HEK293 (cell line): ENCODE data around the gene DUS3L.
A peak's percentile ranks its signal among the peaks of the same experiment; 100 is the strongest.

ENCODE experiments used
- CTCF ChIA-PET: fragments of 350-600 bp; formaldehyde crosslinking; extraction: SDS; loops from one replicate; lab custom pipeline; 2021; ENCODE audit warnings: antibody characterized with exemption; lab: Yijun Ruan, JAX
- POLR2A ChIA-PET: fragments of 300-600 bp; formaldehyde crosslinking; extraction: SDS; loops from one replicate; lab custom pipeline; 2020; ENCODE audit warnings: antibody characterized with exemption, inconsistent platforms; lab: Yijun Ruan, JAX
- H3K27ac ChIP-seq: fragments of 200-500 bp; sonication (Bioruptor generic); 2 replicates; pipeline ENCODE4 v1.5.1; 2014; ENCODE audit warnings: low read depth, low read length, control low read depth, inconsistent platforms; ENCODE audit errors: extremely low read depth
- H3K36me3 ChIP-seq, 2 experiments: fragments of 200-500 bp in 1 of 2; sonication (Bioruptor generic) in 1 of 2; 1 replicate in 1 of 2; 2 replicates in 1 of 2; pipeline ENCODE4 v1.5.1; 2014 to 2017; ENCODE audit warnings: inconsistent platforms in 2 of 2, low read length in 2 of 2; ENCODE audit not compliant: control insufficient read depth in 2 of 2, insufficient read depth in 1 of 2
- H3K4me1 ChIP-seq: fragments of 200-500 bp; sonication (Bioruptor generic); 2 replicates; pipeline ENCODE4 v1.5.1; 2014; ENCODE audit warnings: mild to moderate bottlenecking, low read length, inconsistent platforms; ENCODE audit not compliant: control insufficient read depth, insufficient read depth
- H3K4me3 ChIP-seq: 2 replicates; pipeline ENCODE4 v1.5.1; 2011; ENCODE audit warnings: low read depth, mild to moderate bottlenecking, control low read depth, low read length, moderate library complexity
- H3K9me3 ChIP-seq: fragments of 200-500 bp; sonication (Bioruptor generic); 2 replicates; pipeline ENCODE4 v1.5.1; 2014; ENCODE audit warnings: low read depth, low read length, inconsistent platforms; ENCODE audit not compliant: control insufficient read depth, insufficient read depth
- GLIS1 ChIP-seq: fragments of 450-650 bp; formaldehyde crosslinking; IDR thresholded peaks from 2 replicates; pipeline ENCODE4 v1.5.1; 2016; ENCODE audit warnings: missing biosample characterization, missing genetic modification characterization
- KLF1 ChIP-seq: fragments of 450-650 bp; formaldehyde crosslinking; IDR thresholded peaks from 2 replicates; pipeline ENCODE4 v1.5.1; 2016; ENCODE audit warnings: missing biosample characterization, missing genetic modification characterization
- ZFP41 ChIP-seq: fragments of 450-650 bp; formaldehyde crosslinking; IDR thresholded peaks from 2 replicates; pipeline ENCODE4 v1.5.1; 2016; ENCODE audit warnings: missing biosample characterization, missing genetic modification characterization, borderline replicate concordance
- ZNF132 ChIP-seq: fragments of 450-650 bp; formaldehyde crosslinking; IDR thresholded peaks from 2 replicates; pipeline ENCODE4 v1.5.1; 2017; ENCODE audit warnings: missing biosample characterization, missing genetic modification characterization, borderline replicate concordance
- ZNF24 ChIP-seq: fragments of 450-650 bp; formaldehyde crosslinking; IDR thresholded peaks from 2 replicates; pipeline ENCODE4 v1.5.1; 2016; ENCODE audit warnings: missing biosample characterization, missing genetic modification characterization
- ZNF302 ChIP-seq: fragments of 450-650 bp; formaldehyde crosslinking; IDR thresholded peaks from 2 replicates; pipeline ENCODE4 v1.5.1; 2016; ENCODE audit warnings: missing biosample characterization, missing genetic modification characterization, low read depth
- ZNF560 ChIP-seq: fragments of 450-650 bp; formaldehyde crosslinking; IDR thresholded peaks from 2 replicates; pipeline ENCODE4 v1.5.1; 2017; ENCODE audit warnings: missing biosample characterization, missing genetic modification characterization, borderline replicate concordance
- ZNF623 ChIP-seq: fragments of 450-650 bp; formaldehyde crosslinking; IDR thresholded peaks from 2 replicates; pipeline ENCODE4 v1.5.1; 2016; ENCODE audit warnings: missing biosample characterization, missing genetic modification characterization
- ZNF658 ChIP-seq: fragments of 450-650 bp; formaldehyde crosslinking; IDR thresholded peaks from 2 replicates; pipeline ENCODE4; 2016; ENCODE audit warnings: missing biosample characterization, missing genetic modification characterization
- ZNF76 ChIP-seq: fragments of 450-650 bp; formaldehyde crosslinking; IDR thresholded peaks from 2 replicates; pipeline ENCODE4; 2016; ENCODE audit warnings: low read depth, missing biosample characterization, missing genetic modification characterization, borderline replicate concordance
- ZNF830 ChIP-seq: fragments of 450-650 bp; IDR thresholded peaks from 2 replicates; pipeline ENCODE4 v1.5.0; 2018; ENCODE audit warnings: missing biosample characterization, missing genetic modification characterization, low read depth, mild to moderate bottlenecking, moderate library complexity
- ZXDB ChIP-seq: fragments of 450-650 bp; formaldehyde crosslinking; IDR thresholded peaks from 2 replicates; pipeline ENCODE4 v1.5.1; 2016; ENCODE audit warnings: missing biosample characterization, missing genetic modification characterization
- TF ChIP-seq, protein P1 (sequence below): fragments of 450-650 bp; formaldehyde crosslinking; IDR thresholded peaks from 2 replicates; pipeline ENCODE4 v1.5.1; 2016; ENCODE audit warnings: missing biosample characterization, missing genetic modification characterization
- TF ChIP-seq, protein P2 (sequence below): fragments of 450-650 bp; formaldehyde crosslinking; IDR thresholded peaks from 2 replicates; pipeline ENCODE4 v1.5.1; 2016; ENCODE audit warnings: missing biosample characterization, missing genetic modification characterization
- TF ChIP-seq, protein P3 (sequence below): fragments of 450-650 bp; formaldehyde crosslinking; IDR thresholded peaks from 2 replicates; pipeline ENCODE4 v1.5.1; 2016; ENCODE audit warnings: missing biosample characterization, missing genetic modification characterization
- TF ChIP-seq, protein P4 (sequence below): fragments of 450-650 bp; formaldehyde crosslinking; IDR thresholded peaks from 2 replicates; pipeline ENCODE4 v1.5.1; 2016; ENCODE audit warnings: missing biosample characterization, missing genetic modification characterization
- TF ChIP-seq, protein P5 (sequence below): fragments of 450-650 bp; formaldehyde crosslinking; conservative IDR thresholded peaks from 2 replicates; pipeline ENCODE4 v1.5.1; 2016; ENCODE audit warnings: low read depth, missing biosample characterization, missing genetic modification characterization

DUS3L gene

DNA sequence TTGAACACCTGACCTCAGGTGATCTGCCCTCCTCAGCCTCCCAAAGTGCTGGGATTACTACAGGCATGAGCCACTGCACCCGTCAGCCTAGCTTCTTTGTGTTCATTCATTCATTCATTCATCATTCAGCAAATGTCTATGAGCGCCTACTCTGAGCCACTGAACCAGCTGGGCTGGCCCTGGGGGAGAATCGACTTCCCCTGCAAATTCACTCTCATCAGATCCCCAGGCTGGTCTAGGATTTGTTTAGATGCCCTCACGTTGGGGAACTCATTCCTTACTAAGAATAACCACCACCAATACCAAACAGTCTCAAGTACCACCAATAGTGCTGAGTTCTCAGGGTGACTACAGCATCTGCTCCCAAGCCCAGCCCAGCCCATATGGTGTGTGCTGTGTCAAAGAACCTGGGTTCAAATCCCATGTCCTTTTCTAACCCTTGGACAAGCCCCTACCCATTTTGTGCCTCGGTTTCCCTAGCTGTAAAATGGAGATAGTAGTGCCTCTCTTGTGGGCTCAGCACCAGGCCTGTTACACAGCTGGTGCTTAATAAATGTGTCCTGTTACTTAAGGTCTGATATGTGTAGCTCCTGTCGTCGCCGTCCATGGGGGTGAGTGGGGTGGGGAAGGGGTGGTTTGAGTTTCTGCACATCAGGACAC is 30.7 kb upstream of the DUS3L start:
- Histone ChIP-seq H3K9me3 (no peaks in the 10 kb centered on the region), H3K4me3 (no peak overlapping the region), H3K4me1 (peaks cover 3% of the 10 kb centered on the region), H3K36me3 (no peaks in the 10 kb centered on the region), H3K27ac (no peak overlapping the region)
- TF ChIP-seq GLIS1 (peak; percentile 52; the same call in 1 of the 2 replicates), ZNF24 (tag by site-specific recombination) (peak; percentile 83; the same call in 1 of the 2 replicates), ZNF658 (tag by site-specific recombination) (no peak), ZFP41 (no peak), ZNF132 (no peak)
- TF ChIP-seq, protein P1, sequence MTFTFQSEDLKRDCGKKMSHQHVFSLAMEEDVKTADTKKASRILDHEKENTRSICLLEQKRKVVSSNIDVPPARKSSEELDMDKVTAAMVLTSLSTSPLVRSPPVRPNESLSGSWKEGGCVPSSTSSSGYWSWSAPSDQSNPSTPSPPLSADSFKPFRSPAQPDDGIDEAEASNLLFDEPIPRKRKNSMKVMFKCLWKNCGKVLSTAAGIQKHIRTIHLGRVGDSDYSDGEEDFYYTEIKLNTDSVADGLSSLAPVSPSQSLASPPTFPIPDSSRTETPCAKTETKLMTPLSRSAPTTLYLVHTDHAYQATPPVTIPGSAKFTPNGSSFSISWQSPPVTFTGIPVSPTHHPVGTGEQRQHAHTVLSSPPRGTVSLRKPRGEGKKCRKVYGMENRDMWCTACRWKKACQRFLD (tag by site-specific recombination) = no peak
- CTCF ChIA-PET = interaction anchor here (0.5 to 5.6 kb wide), 2 partner anchors 18 to 133 kb away, joined by 3 to 44 read pairs; partner anchors contain the start of gene NRTN
- POLR2A ChIA-PET = interaction anchor here (1.9 kb wide), 1 partner anchor 17 kb away, joined by 5 read pairs; the partner anchor contains the start of gene NRTN

DNA sequence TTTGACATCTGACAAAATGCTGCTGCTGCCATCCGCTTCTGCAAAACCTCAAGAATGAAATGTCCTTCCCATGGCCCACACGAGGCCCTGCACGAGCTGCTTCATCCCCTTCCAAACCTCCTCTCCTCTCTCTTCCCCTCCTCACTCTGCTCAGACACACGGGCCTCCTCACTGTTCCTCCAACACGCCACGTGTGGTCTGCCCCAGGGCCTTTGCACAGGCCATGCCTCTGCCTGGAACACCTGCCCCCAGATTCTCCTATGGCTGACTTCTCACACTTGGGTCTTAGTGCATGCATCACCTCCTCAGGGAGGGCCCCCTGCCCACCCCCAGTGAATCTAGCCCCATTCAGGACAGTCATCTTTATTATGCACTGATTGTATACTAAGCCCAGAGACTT is 29.8 kb upstream of the DUS3L start:
- Histone ChIP-seq H3K36me3 (no peaks in the 10 kb centered on the region), H3K9me3 (no peaks in the 10 kb centered on the region), H3K4me1 (no peaks in the 10 kb centered on the region), H3K27ac (no peak overlapping the region), H3K4me3 (no peak overlapping the region)
- POLR2A ChIA-PET = interaction anchor here (0.7 kb wide), 1 partner anchor 84 kb away, joined by 18 read pairs; the partner anchor contains the start of gene VMAC
- CTCF ChIA-PET = interaction anchor here (0.5 to 5.6 kb wide), 3 partner anchors 17 to 161 kb away, joined by 3 to 44 read pairs (median 3); partner anchors contain the start of gene NRTN
- TF ChIP-seq KLF1 (tag by site-specific recombination) (no peak), ZNF76 (tag by site-specific recombination) (no peak), ZNF560 (tag by site-specific recombination) (no peak), ZXDB (tag by site-specific recombination) (no peak), ZNF830 (tag by site-specific recombination) (no peak), ZNF623 (tag by site-specific recombination) (peak; percentile 100), ZNF302 (tag by site-specific recombination) (no peak)
- TF ChIP-seq, protein P2, sequence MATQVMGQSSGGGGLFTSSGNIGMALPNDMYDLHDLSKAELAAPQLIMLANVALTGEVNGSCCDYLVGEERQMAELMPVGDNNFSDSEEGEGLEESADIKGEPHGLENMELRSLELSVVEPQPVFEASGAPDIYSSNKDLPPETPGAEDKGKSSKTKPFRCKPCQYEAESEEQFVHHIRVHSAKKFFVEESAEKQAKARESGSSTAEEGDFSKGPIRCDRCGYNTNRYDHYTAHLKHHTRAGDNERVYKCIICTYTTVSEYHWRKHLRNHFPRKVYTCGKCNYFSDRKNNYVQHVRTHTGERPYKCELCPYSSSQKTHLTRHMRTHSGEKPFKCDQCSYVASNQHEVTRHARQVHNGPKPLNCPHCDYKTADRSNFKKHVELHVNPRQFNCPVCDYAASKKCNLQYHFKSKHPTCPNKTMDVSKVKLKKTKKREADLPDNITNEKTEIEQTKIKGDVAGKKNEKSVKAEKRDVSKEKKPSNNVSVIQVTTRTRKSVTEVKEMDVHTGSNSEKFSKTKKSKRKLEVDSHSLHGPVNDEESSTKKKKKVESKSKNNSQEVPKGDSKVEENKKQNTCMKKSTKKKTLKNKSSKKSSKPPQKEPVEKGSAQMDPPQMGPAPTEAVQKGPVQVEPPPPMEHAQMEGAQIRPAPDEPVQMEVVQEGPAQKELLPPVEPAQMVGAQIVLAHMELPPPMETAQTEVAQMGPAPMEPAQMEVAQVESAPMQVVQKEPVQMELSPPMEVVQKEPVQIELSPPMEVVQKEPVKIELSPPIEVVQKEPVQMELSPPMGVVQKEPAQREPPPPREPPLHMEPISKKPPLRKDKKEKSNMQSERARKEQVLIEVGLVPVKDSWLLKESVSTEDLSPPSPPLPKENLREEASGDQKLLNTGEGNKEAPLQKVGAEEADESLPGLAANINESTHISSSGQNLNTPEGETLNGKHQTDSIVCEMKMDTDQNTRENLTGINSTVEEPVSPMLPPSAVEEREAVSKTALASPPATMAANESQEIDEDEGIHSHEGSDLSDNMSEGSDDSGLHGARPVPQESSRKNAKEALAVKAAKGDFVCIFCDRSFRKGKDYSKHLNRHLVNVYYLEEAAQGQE (tag by site-specific recombination) = no peak
- TF ChIP-seq, protein P3, sequence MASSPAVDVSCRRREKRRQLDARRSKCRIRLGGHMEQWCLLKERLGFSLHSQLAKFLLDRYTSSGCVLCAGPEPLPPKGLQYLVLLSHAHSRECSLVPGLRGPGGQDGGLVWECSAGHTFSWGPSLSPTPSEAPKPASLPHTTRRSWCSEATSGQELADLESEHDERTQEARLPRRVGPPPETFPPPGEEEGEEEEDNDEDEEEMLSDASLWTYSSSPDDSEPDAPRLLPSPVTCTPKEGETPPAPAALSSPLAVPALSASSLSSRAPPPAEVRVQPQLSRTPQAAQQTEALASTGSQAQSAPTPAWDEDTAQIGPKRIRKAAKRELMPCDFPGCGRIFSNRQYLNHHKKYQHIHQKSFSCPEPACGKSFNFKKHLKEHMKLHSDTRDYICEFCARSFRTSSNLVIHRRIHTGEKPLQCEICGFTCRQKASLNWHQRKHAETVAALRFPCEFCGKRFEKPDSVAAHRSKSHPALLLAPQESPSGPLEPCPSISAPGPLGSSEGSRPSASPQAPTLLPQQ = no peak
- TF ChIP-seq, protein P4, sequence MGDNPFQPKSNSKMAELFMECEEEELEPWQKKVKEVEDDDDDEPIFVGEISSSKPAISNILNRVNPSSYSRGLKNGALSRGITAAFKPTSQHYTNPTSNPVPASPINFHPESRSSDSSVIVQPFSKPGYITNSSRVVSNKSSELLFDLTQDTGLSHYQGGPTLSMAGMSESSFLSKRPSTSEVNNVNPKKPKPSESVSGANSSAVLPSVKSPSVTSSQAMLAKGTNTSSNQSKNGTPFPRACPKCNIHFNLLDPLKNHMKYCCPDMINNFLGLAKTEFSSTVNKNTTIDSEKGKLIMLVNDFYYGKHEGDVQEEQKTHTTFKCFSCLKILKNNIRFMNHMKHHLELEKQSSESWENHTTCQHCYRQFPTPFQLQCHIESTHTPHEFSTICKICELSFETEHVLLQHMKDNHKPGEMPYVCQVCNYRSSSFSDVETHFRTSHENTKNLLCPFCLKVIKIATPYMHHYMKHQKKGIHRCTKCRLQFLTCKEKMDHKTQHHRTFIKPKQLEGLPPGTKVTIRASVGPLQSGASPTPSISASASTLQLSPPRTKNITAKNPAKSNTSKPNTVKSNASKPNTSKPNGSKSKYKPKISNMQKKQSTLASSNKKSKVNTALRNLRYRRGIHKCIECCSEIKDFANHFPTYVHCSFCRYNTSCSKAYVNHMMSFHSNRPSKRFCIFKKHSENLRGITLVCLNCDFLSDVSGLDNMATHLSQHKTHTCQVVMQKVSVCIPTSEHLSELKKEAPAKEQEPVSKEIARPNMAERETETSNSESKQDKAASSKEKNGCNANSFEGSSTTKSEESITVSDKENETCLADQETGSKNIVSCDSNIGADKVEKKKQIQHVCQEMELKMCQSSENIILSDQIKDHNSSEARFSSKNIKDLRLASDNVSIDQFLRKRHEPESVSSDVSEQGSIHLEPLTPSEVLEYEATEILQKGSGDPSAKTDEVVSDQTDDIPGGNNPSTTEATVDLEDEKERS (tag by site-specific recombination) = peak; percentile 85; the same call in 1 of the 2 replicates
- TF ChIP-seq, protein P1 (tag by site-specific recombination) = no peak
- TF ChIP-seq, protein P5, sequence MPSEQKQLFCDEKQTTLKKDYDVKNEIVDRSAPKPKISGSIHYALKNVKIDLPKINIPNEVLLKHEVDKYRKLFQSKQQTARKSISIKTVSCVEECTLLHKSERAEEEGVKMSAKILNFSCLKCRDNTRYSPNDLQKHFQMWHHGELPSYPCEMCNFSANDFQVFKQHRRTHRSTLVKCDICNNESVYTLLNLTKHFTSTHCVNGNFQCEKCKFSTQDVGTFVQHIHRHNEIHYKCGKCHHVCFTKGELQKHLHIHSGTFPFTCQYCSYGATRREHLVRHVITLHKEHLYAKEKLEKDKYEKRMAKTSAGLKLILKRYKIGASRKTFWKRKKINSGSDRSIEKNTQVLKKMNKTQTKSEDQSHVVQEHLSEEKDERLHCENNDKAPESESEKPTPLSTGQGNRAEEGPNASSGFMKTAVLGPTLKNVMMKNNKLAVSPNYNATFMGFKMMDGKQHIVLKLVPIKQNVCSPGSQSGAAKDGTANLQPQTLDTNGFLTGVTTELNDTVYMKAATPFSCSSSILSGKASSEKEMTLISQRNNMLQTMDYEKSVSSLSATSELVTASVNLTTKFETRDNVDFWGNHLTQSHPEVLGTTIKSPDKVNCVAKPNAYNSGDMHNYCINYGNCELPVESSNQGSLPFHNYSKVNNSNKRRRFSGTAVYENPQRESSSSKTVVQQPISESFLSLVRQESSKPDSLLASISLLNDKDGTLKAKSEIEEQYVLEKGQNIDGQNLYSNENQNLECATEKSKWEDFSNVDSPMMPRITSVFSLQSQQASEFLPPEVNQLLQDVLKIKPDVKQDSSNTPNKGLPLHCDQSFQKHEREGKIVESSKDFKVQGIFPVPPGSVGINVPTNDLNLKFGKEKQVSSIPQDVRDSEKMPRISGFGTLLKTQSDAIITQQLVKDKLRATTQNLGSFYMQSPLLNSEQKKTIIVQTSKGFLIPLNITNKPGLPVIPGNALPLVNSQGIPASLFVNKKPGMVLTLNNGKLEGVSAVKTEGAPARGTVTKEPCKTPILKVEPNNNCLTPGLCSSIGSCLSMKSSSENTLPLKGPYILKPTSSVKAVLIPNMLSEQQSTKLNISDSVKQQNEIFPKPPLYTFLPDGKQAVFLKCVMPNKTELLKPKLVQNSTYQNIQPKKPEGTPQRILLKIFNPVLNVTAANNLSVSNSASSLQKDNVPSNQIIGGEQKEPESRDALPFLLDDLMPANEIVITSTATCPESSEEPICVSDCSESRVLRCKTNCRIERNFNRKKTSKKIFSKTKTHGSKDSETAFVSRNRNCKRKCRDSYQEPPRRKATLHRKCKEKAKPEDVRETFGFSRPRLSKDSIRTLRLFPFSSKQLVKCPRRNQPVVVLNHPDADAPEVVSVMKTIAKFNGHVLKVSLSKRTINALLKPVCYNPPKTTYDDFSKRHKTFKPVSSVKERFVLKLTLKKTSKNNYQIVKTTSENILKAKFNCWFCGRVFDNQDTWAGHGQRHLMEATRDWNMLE = no peak
